SK-N-SH (cell line): ENCODE measurements around the gene TGFA. TPM values are rescaled to one million over a fixed set of nuclear protein-coding genes. Genes with fewer than 3 reads are reported as not detected.

Source experiments
- CTCF ChIA-PET: fragments of 300-600, 350-600 bp; formaldehyde crosslinking; extraction: SDS; loops from one replicate; lab custom pipeline; 2021; lab: Yijun Ruan, JAX
- POLR2A ChIA-PET: fragments of 350-600 bp; sonication (Branson Sonifier 250); formaldehyde crosslinking; extraction: SDS; loops from one replicate; lab custom pipeline; 2020; ENCODE audit warnings: antibody characterized with exemption, inconsistent platforms; lab: Yijun Ruan, JAX
- DNase-seq: peaks from one replicate; pipeline ENCODE4 v3.0.0; 2012
- H2AFZ ChIP-seq: fragments of 200-600 bp; sonication (generic); 2 replicates; pipeline ENCODE4 v1.8.1; 2016; ENCODE audit warnings: antibody characterized with exemption, mild to moderate bottlenecking, low read depth
- H3F3A ChIP-seq: fragments of 200-600 bp; sonication (generic); replicated peaks from 2 replicates; pipeline ENCODE3; 2016; ENCODE audit warnings: antibody characterized with exemption, mild to moderate bottlenecking; ENCODE audit not compliant: insufficient read depth
- H3K27ac ChIP-seq, 2 experiments: fragments of 200-500 bp in 1 of 2; fragments of 200-600 bp in 1 of 2; sonication (Bioruptor generic) in 1 of 2; sonication (generic), shearing (Covaris generic) in 1 of 2; 2 replicates each; pipeline versions ENCODE4 v1.5.1 to v1.6.1; 2014 to 2016; ENCODE audit warnings: low read depth in 2 of 2, inconsistent platforms in 1 of 2, low read length in 1 of 2, mild to moderate bottlenecking in 1 of 2, mixed read lengths in 1 of 2
- H3K27me3 ChIP-seq: fragments of 200-600 bp; sonication (generic), shearing (Covaris generic); 2 replicates; pipeline ENCODE4 v1.6.1; 2016; ENCODE audit warnings: mixed run types; ENCODE audit not compliant: insufficient read depth
- H3K36me3 ChIP-seq, 2 experiments: fragments of 200-500 bp in 1 of 2; fragments of 200-600 bp in 1 of 2; sonication (Bioruptor generic) in 1 of 2; sonication (generic) in 1 of 2; replicated peaks in 1 of 2; 2 replicates each; pipeline versions ENCODE3 to v1.5.1; 2014 to 2016; ENCODE audit warnings: low read length in 1 of 2, mild to moderate bottlenecking in 1 of 2; ENCODE audit not compliant: insufficient read depth in 2 of 2, control insufficient read depth in 1 of 2
- H3K4me1 ChIP-seq, 2 experiments: fragments of 200-500 bp in 1 of 2; fragments of 200-600 bp in 1 of 2; sonication (Bioruptor generic) in 1 of 2; sonication (generic), shearing (Covaris generic) in 1 of 2; 2 replicates each; pipeline versions ENCODE4 v1.5.1 to v1.6.1; 2014 to 2016; ENCODE audit warnings: low read depth in 1 of 2, low read length in 1 of 2, mixed run types in 1 of 2; ENCODE audit not compliant: insufficient read depth in 2 of 2, control insufficient read depth in 1 of 2
- H3K4me2 ChIP-seq: fragments of 200-600 bp; sonication (generic), shearing (Covaris generic); 2 replicates; pipeline ENCODE4 v1.6.1; 2017; ENCODE audit warnings: mixed run types
- H3K4me3 ChIP-seq, 2 experiments: fragments of 200-500 bp in 1 of 2; fragments of 200-600 bp in 1 of 2; sonication (Bioruptor generic) in 1 of 2; sonication (generic), shearing (Covaris generic) in 1 of 2; 2 replicates each; pipeline versions ENCODE4 v1.5.1 to v1.8.1; 2014 to 2016; ENCODE audit warnings: low read depth in 2 of 2, inconsistent platforms in 1 of 2, low read length in 1 of 2, mild to moderate bottlenecking in 1 of 2, mixed read lengths in 1 of 2, moderate library complexity in 1 of 2
- H3K79me2 ChIP-seq: fragments of 200-600 bp; sonication (generic); 2 replicates; pipeline ENCODE4 v1.8.1; 2017; ENCODE audit warnings: mild to moderate bottlenecking; ENCODE audit not compliant: insufficient read depth
- H3K9ac ChIP-seq: fragments of 200-600 bp; sonication (generic); 2 replicates; pipeline ENCODE4 v1.6.1; 2017; ENCODE audit warnings: mixed run types
- H3K9me2 ChIP-seq: fragments of 200-600 bp; sonication (generic); 2 replicates; pipeline ENCODE4 v1.6.1; 2017; ENCODE audit warnings: mixed run types
- H3K9me3 ChIP-seq: fragments of 200-600 bp; sonication (generic); 2 replicates; pipeline ENCODE4 v1.6.1; 2017; ENCODE audit warnings: mixed run types, mild to moderate bottlenecking, moderate library complexity
- H4K20me1 ChIP-seq: fragments of 200-600 bp; sonication (generic); 2 replicates; pipeline ENCODE4 v1.6.1; 2017; ENCODE audit warnings: mild to moderate bottlenecking, mixed run types; ENCODE audit not compliant: insufficient read depth
- ELF1 ChIP-seq: IDR thresholded peaks from 2 replicates; pipeline ENCODE4 v1.4.0; 2012
- EP300 ChIP-seq, 2 experiments: IDR thresholded peaks; 2 replicates each; pipeline versions ENCODE4 v1.4.0 to v1.6.1; 2012; ENCODE audit warnings: borderline replicate concordance in 1 of 2, low read depth in 1 of 2, low read length in 1 of 2
- EZH2phosphoT487 ChIP-seq: fragments of 200-600 bp; sonication (generic); IDR thresholded peaks from 2 replicates; pipeline ENCODE4 v1.6.1; 2017; ENCODE audit warnings: low read depth, mixed run types, mild to moderate bottlenecking, antibody characterized with exemption, moderate library complexity, borderline replicate concordance
- FOSL2 ChIP-seq: IDR thresholded peaks from 2 replicates; pipeline ENCODE4 v1.4.0; 2012; ENCODE audit warnings: low read depth, mild to moderate bottlenecking, moderate library complexity, borderline replicate concordance
- FOXJ3 ChIP-seq: sonication (generic); formaldehyde crosslinking; IDR thresholded peaks from 2 replicates; pipeline ENCODE4 v1.5.1; 2020; ENCODE audit warnings: mild to moderate bottlenecking, missing genetic modification reagents
- MXI1 ChIP-seq: IDR thresholded peaks from 2 replicates; pipeline ENCODE4 v1.6.1; 2012; ENCODE audit warnings: mild to moderate bottlenecking, low read depth, low read length, improper control_type of control experiment
- POLR2AphosphoS5 ChIP-seq: IDR thresholded peaks from 2 replicates; pipeline ENCODE4 v1.6.1; 2012; ENCODE audit warnings: low read depth, low read length
- RAD21 ChIP-seq: IDR thresholded peaks from 2 replicates; pipeline ENCODE4 v1.6.1; 2012; ENCODE audit warnings: mild to moderate bottlenecking, low read length
- RCOR1 ChIP-seq: fragments of 150-350 bp; IDR thresholded peaks from 2 replicates; pipeline ENCODE4 v1.6.1; 2017; ENCODE audit warnings: antibody characterized with exemption, low read length
- RXRA ChIP-seq: IDR thresholded peaks from 2 replicates; pipeline ENCODE4 v1.4.0; 2012; ENCODE audit warnings: low read depth, mild to moderate bottlenecking, borderline replicate concordance
- SIN3A ChIP-seq: IDR thresholded peaks from 2 replicates; pipeline ENCODE4 v1.6.1; 2012; ENCODE audit warnings: low read depth, mild to moderate bottlenecking, low read length, moderate library complexity, borderline replicate concordance
- SMC3 ChIP-seq: IDR thresholded peaks from 2 replicates; pipeline ENCODE4 v1.6.1; 2012; ENCODE audit warnings: low read depth, low read length, improper control_type of control experiment
- TAF1 ChIP-seq: IDR thresholded peaks from 2 replicates; pipeline ENCODE4 v1.6.1; 2012; ENCODE audit warnings: low read depth, mild to moderate bottlenecking, low read length, moderate library complexity, borderline replicate concordance
- TCF12 ChIP-seq: IDR thresholded peaks from 2 replicates; pipeline ENCODE4 v1.4.0; 2012
- TEAD4 ChIP-seq: IDR thresholded peaks from 2 replicates; pipeline ENCODE4 v1.4.0; 2012; ENCODE audit warnings: mild to moderate bottlenecking, borderline replicate concordance; ENCODE audit not compliant: insufficient read depth
- YY1 ChIP-seq: IDR thresholded peaks from 2 replicates; pipeline ENCODE4 v1.4.0; 2012; ENCODE audit warnings: low read depth, mild to moderate bottlenecking
- WGBS: methylation state at CpG from one replicate; pipeline ENCODE4 v1.1.6; 2017; ENCODE audit warnings: low lambda C conversion rate; 5-methylcytosine and 5-hydroxymethylcytosine counted together
- polyA plus RNA-seq, 3 experiments: library from polyadenylated mRNA; depleted of rRNA; stranded (reverse); fragments of >200 nt; gene quantifications; 2 replicates each; pipeline ENCODE4 v1.2.3, GENCODE V29; 2012
- TF ChIP-seq, protein P1 (sequence below): IDR thresholded peaks from 2 replicates; pipeline ENCODE4 v1.6.1; 2012; ENCODE audit warnings: mild to moderate bottlenecking, low read depth, low read length, moderate library complexity
- TF ChIP-seq, protein P2 (sequence below): IDR thresholded peaks from 2 replicates; pipeline ENCODE4; 2012
- TF ChIP-seq, protein P3 (sequence below): IDR thresholded peaks from 2 replicates; pipeline ENCODE4 v1.4.0; 2012; ENCODE audit warnings: low read depth, borderline replicate concordance

TGFA gene
- polyA plus RNA-seq, 1 of the 3 experiments (the other 2 are of a cell fraction) = not detected

DNA sequence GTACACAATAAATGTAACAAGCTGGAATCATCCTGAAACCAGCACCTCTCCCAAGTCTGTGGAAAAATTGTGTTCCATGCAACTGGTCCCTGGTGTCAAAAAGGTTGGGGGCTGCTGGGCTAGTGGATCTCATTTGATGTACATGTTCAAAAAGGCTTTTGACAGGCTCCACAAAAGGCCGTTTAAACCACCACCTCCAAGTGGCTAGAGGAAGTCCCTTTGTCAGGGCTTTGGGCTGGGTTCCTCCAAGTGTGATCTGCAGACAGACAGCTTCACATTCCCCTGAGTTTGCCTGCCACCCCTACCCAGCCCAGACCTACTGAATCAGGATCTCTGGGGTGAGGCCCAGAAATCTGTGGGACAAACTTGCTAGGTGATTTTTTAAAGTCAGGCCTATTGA is 84.7 kb downstream of the TGFA start:
- Histone ChIP-seq H3K27me3 (no peaks in the 10 kb centered on the region; the same call in 1 of the 2 replicates), H2AFZ (no peak overlapping the region), H3K4me2 (no peak overlapping the region), H4K20me1 (no peaks in the 10 kb centered on the region), H3K4me1 (peaks cover 0 to 9% of the 10 kb centered on the region in 2 experiments; a peak in 1 of 4 replicates)
- WGBS = 43% methylated on average over 1 of the region's 1 CpG
- TF ChIP-seq YY1 (no peak), TAF1 (no peak), RAD21 (no peak), TCF12 (no peak), EP300 (IDR thresholded peaks at IDR 0.05; ENCODE audit: borderline replicate concordance in 1 of 2, low read depth in 1 of 2, low read length in 1 of 2) (no peak), SMC3 (no peak), POLR2AphosphoS5 (no peak), SIN3A (no peak), RCOR1 (no peak), FOSL2 (no peak), RXRA (no peak), MXI1 (no peak), EZH2phosphoT487 (no peak), TEAD4 (no peak), ELF1 (no peak), FOXJ3 (no peak)
- TF ChIP-seq, protein P1, sequence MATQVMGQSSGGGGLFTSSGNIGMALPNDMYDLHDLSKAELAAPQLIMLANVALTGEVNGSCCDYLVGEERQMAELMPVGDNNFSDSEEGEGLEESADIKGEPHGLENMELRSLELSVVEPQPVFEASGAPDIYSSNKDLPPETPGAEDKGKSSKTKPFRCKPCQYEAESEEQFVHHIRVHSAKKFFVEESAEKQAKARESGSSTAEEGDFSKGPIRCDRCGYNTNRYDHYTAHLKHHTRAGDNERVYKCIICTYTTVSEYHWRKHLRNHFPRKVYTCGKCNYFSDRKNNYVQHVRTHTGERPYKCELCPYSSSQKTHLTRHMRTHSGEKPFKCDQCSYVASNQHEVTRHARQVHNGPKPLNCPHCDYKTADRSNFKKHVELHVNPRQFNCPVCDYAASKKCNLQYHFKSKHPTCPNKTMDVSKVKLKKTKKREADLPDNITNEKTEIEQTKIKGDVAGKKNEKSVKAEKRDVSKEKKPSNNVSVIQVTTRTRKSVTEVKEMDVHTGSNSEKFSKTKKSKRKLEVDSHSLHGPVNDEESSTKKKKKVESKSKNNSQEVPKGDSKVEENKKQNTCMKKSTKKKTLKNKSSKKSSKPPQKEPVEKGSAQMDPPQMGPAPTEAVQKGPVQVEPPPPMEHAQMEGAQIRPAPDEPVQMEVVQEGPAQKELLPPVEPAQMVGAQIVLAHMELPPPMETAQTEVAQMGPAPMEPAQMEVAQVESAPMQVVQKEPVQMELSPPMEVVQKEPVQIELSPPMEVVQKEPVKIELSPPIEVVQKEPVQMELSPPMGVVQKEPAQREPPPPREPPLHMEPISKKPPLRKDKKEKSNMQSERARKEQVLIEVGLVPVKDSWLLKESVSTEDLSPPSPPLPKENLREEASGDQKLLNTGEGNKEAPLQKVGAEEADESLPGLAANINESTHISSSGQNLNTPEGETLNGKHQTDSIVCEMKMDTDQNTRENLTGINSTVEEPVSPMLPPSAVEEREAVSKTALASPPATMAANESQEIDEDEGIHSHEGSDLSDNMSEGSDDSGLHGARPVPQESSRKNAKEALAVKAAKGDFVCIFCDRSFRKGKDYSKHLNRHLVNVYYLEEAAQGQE = no peak
- TF ChIP-seq, protein P2, sequence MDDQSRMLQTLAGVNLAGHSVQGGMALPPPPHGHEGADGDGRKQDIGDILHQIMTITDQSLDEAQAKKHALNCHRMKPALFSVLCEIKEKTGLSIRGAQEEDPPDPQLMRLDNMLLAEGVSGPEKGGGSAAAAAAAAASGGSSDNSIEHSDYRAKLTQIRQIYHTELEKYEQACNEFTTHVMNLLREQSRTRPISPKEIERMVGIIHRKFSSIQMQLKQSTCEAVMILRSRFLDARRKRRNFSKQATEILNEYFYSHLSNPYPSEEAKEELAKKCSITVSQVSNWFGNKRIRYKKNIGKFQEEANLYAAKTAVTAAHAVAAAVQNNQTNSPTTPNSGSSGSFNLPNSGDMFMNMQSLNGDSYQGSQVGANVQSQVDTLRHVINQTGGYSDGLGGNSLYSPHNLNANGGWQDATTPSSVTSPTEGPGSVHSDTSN = no peak
- TF ChIP-seq, protein P3, sequence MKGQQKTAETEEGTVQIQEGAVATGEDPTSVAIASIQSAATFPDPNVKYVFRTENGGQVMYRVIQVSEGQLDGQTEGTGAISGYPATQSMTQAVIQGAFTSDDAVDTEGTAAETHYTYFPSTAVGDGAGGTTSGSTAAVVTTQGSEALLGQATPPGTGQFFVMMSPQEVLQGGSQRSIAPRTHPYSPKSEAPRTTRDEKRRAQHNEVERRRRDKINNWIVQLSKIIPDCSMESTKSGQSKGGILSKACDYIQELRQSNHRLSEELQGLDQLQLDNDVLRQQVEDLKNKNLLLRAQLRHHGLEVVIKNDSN = no peak
- TF ChIP-seq, all 33 proteins: peak for 0
- POLR2A ChIA-PET = no interaction called here
- no peak for DNase-seq
- Histone ChIP-seq H3K36me3 (no peaks in the 10 kb centered on the region), H3K9me3 (no peaks in the 10 kb centered on the region), H3K4me3 (no peak overlapping the region), H3F3A (no peaks in the 10 kb centered on the region), H3K79me2 (no peaks in the 10 kb centered on the region), H3K9me2 (no peaks in the 10 kb centered on the region), H3K27ac (no peak overlapping the region), H3K9ac (no peak overlapping the region)
- CTCF ChIA-PET = interaction anchor here (1.2 to 1.4 kb wide), 3 partner anchors 11 to 81 kb away, joined by 3 read pairs; no protein-coding TSS in a partner anchor
